ENCODE results near the gene MARVELD3. TPM values are rescaled to one million over a fixed set of nuclear protein-coding genes. Genes with fewer than 3 reads are reported as not detected.
A peak's percentile ranks its signal among the peaks of the same experiment; 100 is the strongest.

MARVELD3 gene
- total RNA-seq, 1 experiment from 2014 or later: 27.0 TPM

- Histone ChIP-seq H3K9me3 (ENCODE audit: control insufficient read depth, low read depth, low read length) (no peaks in the 10 kb centered on the region), H3K79me1 (ENCODE audit: insufficient read depth, low read depth, low read length, poor library complexity, severe bottlenecking) (no peaks in the 10 kb centered on the region), H3T11ph (ENCODE audit: low read length) (no peak overlapping the region), H3K9ac (ENCODE audit: extremely low read depth, insufficient read length, low read length) (no peak overlapping the region), H4K91ac (ENCODE audit: insufficient read length, low read depth, low read length) (no peak overlapping the region), H3K27me3 (ENCODE audit: insufficient read depth, low read length) (no peaks in the 10 kb centered on the region), H3K4me1 (ENCODE audit: insufficient read depth, low read length) (no peaks in the 10 kb centered on the region), H2AFZ (ENCODE audit: low read length) (no peak overlapping the region), H2BK15ac (ENCODE audit: low read depth, low read length) (no peak overlapping the region), H3K4ac (ENCODE audit: low read depth, low read length) (no peak overlapping the region), H2BK120ac (ENCODE audit: low read depth, low read length, poor library complexity, severe bottlenecking) (no peak overlapping the region), H3K4me2 (ENCODE audit: insufficient read depth, insufficient read length, low read length) (no peak overlapping the region), H3K79me2 (ENCODE audit: insufficient read depth, low read length) (no peaks in the 10 kb centered on the region; the same call in 1 of the 2 replicates), H4K20me1 (ENCODE audit: control insufficient read depth, insufficient read depth, insufficient read length) (no peaks in the 10 kb centered on the region), H3K27ac (ENCODE audit: insufficient read length, low read depth, low read length) (peak overlapping the region; percentile 23), H3K18ac (ENCODE audit: insufficient read length, low read depth, low read length) (no peak overlapping the region), H2BK5ac (ENCODE audit: insufficient read length, low read length) (no peak overlapping the region), H3K56ac (ENCODE audit: insufficient read length, low read depth, low read length) (no peak overlapping the region), H3K14ac (ENCODE audit: insufficient read depth, low read length) (no peak overlapping the region), H4K5ac (ENCODE audit: insufficient read length, low read depth, low read length) (no peak overlapping the region), H3K23ac (ENCODE audit: insufficient read length, low read depth, low read length) (no peak overlapping the region), H4K8ac (replicated peaks; ENCODE audit: insufficient read length, low read depth, low read length) (no peak overlapping the region), H2AK5ac (ENCODE audit: insufficient read length, low read length) (no peak overlapping the region), H3K23me2 (ENCODE audit: insufficient read length, low read depth, low read length, poor library complexity, severe bottlenecking) (no peaks in the 10 kb centered on the region), H2BK20ac (ENCODE audit: low read depth, low read length, poor library complexity, severe bottlenecking) (no peak overlapping the region), H2BK12ac (ENCODE audit: insufficient read length, low read depth, low read length) (no peak overlapping the region)
- H3K4me3 Mint-ChIP-seq: no peak overlapping the region
- no peaks in the 10 kb centered on the region for H3K36me3 Mint-ChIP-seq (ENCODE audit: insufficient read depth in 1 of 3, low read depth in 3 of 3)
- H3K27ac Mint-ChIP-seq: no peak overlapping the region; a peak in 2 of 7 replicates
- WGBS (ENCODE audit: extremely low coverage, insufficient read length, low lambda C conversion rate): no CpG with 5 or more reads among the region's 8 CpGs
- H3K27me3 Mint-ChIP-seq (ENCODE audit: low read depth): peaks cover 2% of the 10 kb centered on the region
- no peaks in the 10 kb centered on the region; a peak in 1 of 5 replicates for H3K9me3 Mint-ChIP-seq
- no peak for TF ChIP-seq CTCF (conservative IDR thresholded peaks at IDR 0.05)
- H3K4me1 Mint-ChIP-seq: peaks cover 0 to 8% of the 10 kb centered on the region in 2 experiments; a peak in 1 of 4 replicates
- no peak for DNase-seq
Measured at GRCh38 chr16:71600822-71601221, 25.2 kb upstream of the MARVELD3 start.

All from H9 (cell line).